Measurements from ENCODE around the gene HSBP1.

DNA sequence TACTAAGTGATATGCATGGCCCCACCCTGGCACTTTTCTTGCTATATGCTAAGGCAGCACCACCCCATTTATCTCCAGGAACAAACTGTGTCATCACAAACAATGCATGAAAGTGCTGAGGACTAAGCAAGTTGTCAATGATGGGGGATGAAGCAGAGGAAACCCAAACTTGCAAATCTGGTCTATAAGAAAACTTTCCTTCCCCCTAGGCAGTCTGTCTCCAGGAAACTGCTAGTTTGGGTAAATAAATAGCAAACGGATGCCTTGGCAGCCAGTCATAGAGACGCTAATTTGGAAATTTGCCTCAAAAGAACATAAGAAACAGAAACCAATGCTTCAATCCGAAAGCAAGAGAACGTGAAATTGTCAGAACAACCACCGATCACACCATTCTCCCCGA, 5.6 kb upstream of the HSBP1 start:
- TF ChIP-seq RAD21 (IDR thresholded peaks at IDR 0.05 in 1 of 2, conservative IDR thresholded peaks at IDR 0.05 in 1 of 2; ENCODE audit: low read depth in 2 of 2, low read length in 2 of 2) (no peak), BCL11A (IDR thresholded peaks at IDR 0.05; ENCODE audit: low read depth in 2 of 2, low read length in 2 of 2) (no peak), EP300 (IDR thresholded peaks at IDR 0.05; ENCODE audit: borderline replicate concordance in 1 of 2, low read depth in 2 of 2, low read length in 2 of 2) (peak in 1 of 2 experiments; percentile 55; a peak in 1 of 3 replicates), ZNF274 (IDR thresholded peaks at IDR 0.05; ENCODE audit: borderline replicate concordance, extremely low read depth, low read length) (no peak), POLR2A (IDR thresholded peaks at IDR 0.05; ENCODE audit: control extremely low read depth in 1 of 2, low read depth in 2 of 2, low read length in 2 of 2) (no peak), TCF12 (IDR thresholded peaks at IDR 0.05; ENCODE audit: low read depth, low read length) (no peak), TEAD4 (IDR thresholded peaks at IDR 0.05; ENCODE audit: low read depth, low read length) (no peak), SUZ12 (IDR thresholded peaks at IDR 0.05; ENCODE audit: low read length) (no peak), CHD1 (IDR thresholded peaks at IDR 0.05; ENCODE audit: low read depth, low read length) (no peak), POLR2AphosphoS5 (IDR thresholded peaks at IDR 0.05; ENCODE audit: low read depth, low read length) (no peak)
- TF ChIP-seq, protein P1, sequence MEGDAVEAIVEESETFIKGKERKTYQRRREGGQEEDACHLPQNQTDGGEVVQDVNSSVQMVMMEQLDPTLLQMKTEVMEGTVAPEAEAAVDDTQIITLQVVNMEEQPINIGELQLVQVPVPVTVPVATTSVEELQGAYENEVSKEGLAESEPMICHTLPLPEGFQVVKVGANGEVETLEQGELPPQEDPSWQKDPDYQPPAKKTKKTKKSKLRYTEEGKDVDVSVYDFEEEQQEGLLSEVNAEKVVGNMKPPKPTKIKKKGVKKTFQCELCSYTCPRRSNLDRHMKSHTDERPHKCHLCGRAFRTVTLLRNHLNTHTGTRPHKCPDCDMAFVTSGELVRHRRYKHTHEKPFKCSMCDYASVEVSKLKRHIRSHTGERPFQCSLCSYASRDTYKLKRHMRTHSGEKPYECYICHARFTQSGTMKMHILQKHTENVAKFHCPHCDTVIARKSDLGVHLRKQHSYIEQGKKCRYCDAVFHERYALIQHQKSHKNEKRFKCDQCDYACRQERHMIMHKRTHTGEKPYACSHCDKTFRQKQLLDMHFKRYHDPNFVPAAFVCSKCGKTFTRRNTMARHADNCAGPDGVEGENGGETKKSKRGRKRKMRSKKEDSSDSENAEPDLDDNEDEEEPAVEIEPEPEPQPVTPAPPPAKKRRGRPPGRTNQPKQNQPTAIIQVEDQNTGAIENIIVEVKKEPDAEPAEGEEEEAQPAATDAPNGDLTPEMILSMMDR (IDR thresholded peaks at IDR 0.05; ENCODE audit: control extremely low read depth in 1 of 3, insufficient read depth in 1 of 3, low read depth in 1 of 3, low read length in 3 of 3), result no peak
- TF ChIP-seq, protein P2, sequence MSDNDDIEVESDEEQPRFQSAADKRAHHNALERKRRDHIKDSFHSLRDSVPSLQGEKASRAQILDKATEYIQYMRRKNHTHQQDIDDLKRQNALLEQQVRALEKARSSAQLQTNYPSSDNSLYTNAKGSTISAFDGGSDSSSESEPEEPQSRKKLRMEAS (IDR thresholded peaks at IDR 0.05), result no peak
- TF ChIP-seq, protein P3, sequence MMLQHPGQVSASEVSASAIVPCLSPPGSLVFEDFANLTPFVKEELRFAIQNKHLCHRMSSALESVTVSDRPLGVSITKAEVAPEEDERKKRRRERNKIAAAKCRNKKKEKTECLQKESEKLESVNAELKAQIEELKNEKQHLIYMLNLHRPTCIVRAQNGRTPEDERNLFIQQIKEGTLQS (IDR thresholded peaks at IDR 0.05; ENCODE audit: insufficient read depth, low read depth, low read length), result no peak

Data from H1 (cell line).